ENCODE measurements around the gene TSPAN9. TPM values are rescaled to one million over a fixed set of nuclear protein-coding genes. Genes with fewer than 3 reads are reported as not detected.

Gene TSPAN9
- total RNA-seq, 1 experiment from 2014 or later, result 13.2 TPM

- no peak overlapping the region for H3K27ac ChIP-seq (ENCODE audit: low read depth, low read length)
- no peaks in the 10 kb centered on the region for H3K9me3 ChIP-seq (ENCODE audit: control insufficient read depth in 1 of 2, insufficient read depth in 1 of 2, low read depth in 1 of 2, low read length in 2 of 2)
- no TSS peak for BruUV-seq (replicated peaks)
- RAD21 ChIA-PET (ENCODE audit: low non-redundant PET in 1 of 2, low total read pairs in 2 of 2, uncharacterized antibody in 2 of 2, unreplicated experiment in 2 of 2), result no interaction called here
- no peak for DNase-seq (ENCODE audit: low read depth, low spot score)
- CTCF ChIA-PET, result no interaction called here
- ATAC-seq, result no peak
- H3K4me3 ChIP-seq (replicated peaks in 1 of 2; ENCODE audit: low read depth in 1 of 2, low read length in 2 of 2), result no peak overlapping the region
- H3K9ac ChIP-seq (ENCODE audit: low read length), result no peak overlapping the region
- TF ChIP-seq JUND (IDR thresholded peaks at IDR 0.05) (no peak), REST (IDR thresholded peaks at IDR 0.05; ENCODE audit: low read depth) (no peak)
- POLR2A ChIA-PET, result no interaction called here
- H2AFZ ChIP-seq (ENCODE audit: low read depth, low read length, poor library complexity, severe bottlenecking), result no peak overlapping the region
- H3K36me3 ChIP-seq (ENCODE audit: control insufficient read depth in 1 of 2, insufficient read depth in 2 of 2, low read length in 2 of 2), result no peaks in the 10 kb centered on the region
- no peaks in the 10 kb centered on the region for H3K9me2 ChIP-seq (ENCODE audit: insufficient read depth)
- no peaks in the 10 kb centered on the region for H3K79me2 ChIP-seq (ENCODE audit: insufficient read depth, low read length)
- H4K20me1 ChIP-seq (ENCODE audit: insufficient read depth), result no peaks in the 10 kb centered on the region
- no peaks in the 10 kb centered on the region for H3K4me1 ChIP-seq (ENCODE audit: control insufficient read depth in 1 of 2, insufficient read depth in 2 of 2, low read length in 2 of 2)
- no peaks in the 10 kb centered on the region for H3K27me3 ChIP-seq (ENCODE audit: insufficient read depth, low read length)
- H3K4me2 ChIP-seq (ENCODE audit: low read length), result no peak overlapping the region
- intact Hi-C loops (cut with micrococcal nuclease), result no loop called here
Observed at GRCh38 chr12:3263939-3264922, 187.1 kb downstream of the TSPAN9 start.

GRCh38 chr12:3265406-3265805 is 188.2 kb downstream of the TSPAN9 start:
- Histone ChIP-seq H3K9me2 (ENCODE audit: insufficient read depth) (no peaks in the 10 kb centered on the region), H3K27ac (ENCODE audit: low read depth, low read length) (no peak overlapping the region), H3K4me2 (ENCODE audit: low read length) (no peak overlapping the region), H3K27me3 (ENCODE audit: insufficient read depth, low read length) (no peaks in the 10 kb centered on the region), H3K9me3 (ENCODE audit: control insufficient read depth in 1 of 2, insufficient read depth in 1 of 2, low read depth in 1 of 2, low read length in 2 of 2) (no peaks in the 10 kb centered on the region), H3K9ac (ENCODE audit: low read length) (no peak overlapping the region), H3K79me2 (ENCODE audit: insufficient read depth, low read length) (no peaks in the 10 kb centered on the region), H3K36me3 (ENCODE audit: control insufficient read depth in 1 of 2, insufficient read depth in 2 of 2, low read length in 2 of 2) (no peaks in the 10 kb centered on the region), H3K4me3 (replicated peaks in 1 of 2; ENCODE audit: low read depth in 1 of 2, low read length in 2 of 2) (no peak overlapping the region), H2AFZ (ENCODE audit: low read depth, low read length, poor library complexity, severe bottlenecking) (no peak overlapping the region), H4K20me1 (ENCODE audit: insufficient read depth) (no peaks in the 10 kb centered on the region), H3K4me1 (ENCODE audit: control insufficient read depth in 1 of 2, insufficient read depth in 2 of 2, low read length in 2 of 2) (no peaks in the 10 kb centered on the region)
- intact Hi-C loops (cut with micrococcal nuclease), result no loop called here
- RAD21 ChIA-PET (ENCODE audit: low non-redundant PET in 1 of 2, low total read pairs in 2 of 2, uncharacterized antibody in 2 of 2, unreplicated experiment in 2 of 2), result no interaction called here
- no peak for DNase-seq (ENCODE audit: low read depth, low spot score)
- CTCF ChIA-PET, result interaction anchor here (1.4 kb wide), 1 partner anchor 35 kb away, joined by 4 read pairs; no protein-coding TSS in a partner anchor
- no peak for ATAC-seq
- TF ChIP-seq JUND (IDR thresholded peaks at IDR 0.05) (no peak), REST (IDR thresholded peaks at IDR 0.05; ENCODE audit: low read depth) (no peak), EZH2phosphoT487 (IDR thresholded peaks at IDR 0.05; ENCODE audit: borderline replicate concordance) (no peak), ZNF274 (IDR thresholded peaks at IDR 0.05; ENCODE audit: low read depth, low read length) (no peak), ZFX (IDR thresholded peaks at IDR 0.05) (no peak), EGR1 (IDR thresholded peaks at IDR 0.05; ENCODE audit: low read depth) (no peak), MAX (IDR thresholded peaks at IDR 0.05) (no peak)
- BruUV-seq (replicated peaks), result no TSS peak
- POLR2A ChIA-PET, result no interaction called here

Measured in HCT116 (cell line).